Caco-2 (cell line): Measurements from ENCODE around the gene NRCAM. TPM values are rescaled to one million over a fixed set of nuclear protein-coding genes. Genes with fewer than 3 reads are reported as not detected.

Source experiments
- BruUV-seq: library from RNA; stranded (reverse); fragments of 400-500 nt; replicated peaks from 2 replicates; lab custom pipeline; 2021; lab: Mats Ljungman, UMichigan
- CTCF ChIA-PET: fragments of 300-600 bp; sonication (Branson Sonifier 250); formaldehyde crosslinking; loops from one replicate; lab custom pipeline; 2022; ENCODE audit warnings: antibody characterized with exemption; lab: Charles Lee
- POLR2A ChIA-PET: fragments of 300-600 bp; sonication (Branson Sonifier 250); formaldehyde crosslinking; loops from one replicate; lab custom pipeline; 2022; ENCODE audit warnings: antibody characterized with exemption; lab: Charles Lee
- DNase-seq, 2 experiments: peaks; one replicate each; pipeline versions ENCODE4 v3.0.0 to v3.0.0-alpha.2; 2020 to 2022
- H3K27me3 ChIP-seq: replicated peaks from 2 replicates; pipeline ENCODE4 v1.6.0; 2011; ENCODE audit warnings: low read length; ENCODE audit not compliant: control insufficient read depth, insufficient read depth
- H3K36me3 ChIP-seq: 2 replicates; pipeline ENCODE4 v1.5.1; 2011; ENCODE audit warnings: low read length; ENCODE audit not compliant: control insufficient read depth, insufficient read depth
- H3K4me1 ChIP-seq: fragments of 250-450 bp; sonication (Bioruptor Pico); 2 replicates; pipeline ENCODE4 v1.5.1; 2020; ENCODE audit warnings: mild to moderate bottlenecking
- H3K4me3 ChIP-seq: 2 replicates; pipeline ENCODE4 v1.5.1; 2011; ENCODE audit warnings: low read depth, mild to moderate bottlenecking, control low read depth, low read length
- H3K9me3 ChIP-seq: fragments of 250-450 bp; sonication (Bioruptor Pico); 2 replicates; pipeline ENCODE4 v1.5.1; 2020; ENCODE audit warnings: mild to moderate bottlenecking, moderate library complexity
- H3K27ac Mint-ChIP-seq: one replicate; pipeline ENCODE4 v1.8.0; 2022; ENCODE audit warnings: mixed read lengths; ENCODE audit not compliant: unreplicated experiment
- H3K27me3 Mint-ChIP-seq: one replicate; pipeline ENCODE4 v1.8.0; 2022; ENCODE audit warnings: mixed read lengths; ENCODE audit not compliant: insufficient read depth, unreplicated experiment
- H3K36me3 Mint-ChIP-seq: one replicate; pipeline ENCODE4 v1.8.0; 2022; ENCODE audit warnings: mild to moderate bottlenecking, mixed read lengths; ENCODE audit not compliant: insufficient read depth, unreplicated experiment
- H3K4me1 Mint-ChIP-seq: one replicate; pipeline ENCODE4 v1.8.0; 2022; ENCODE audit warnings: low read depth, mixed read lengths; ENCODE audit not compliant: unreplicated experiment
- H3K4me3 Mint-ChIP-seq: one replicate; pipeline ENCODE4 v1.8.0; 2022; ENCODE audit warnings: mild to moderate bottlenecking, moderate library complexity, mixed read lengths; ENCODE audit not compliant: unreplicated experiment
- H3K9me3 Mint-ChIP-seq: one replicate; pipeline ENCODE4 v1.8.0; 2022; ENCODE audit warnings: mixed read lengths; ENCODE audit not compliant: unreplicated experiment
- CTCF ChIP-seq, 2 experiments: fragments of 200-600 bp in 1 of 2; IDR thresholded peaks; 1 replicate in 1 of 2; 2 replicates in 1 of 2; pipeline versions ENCODE4 v1.5.1 to v1.8.0; 2011 to 2022; ENCODE audit warnings: antibody characterized with exemption in 1 of 2, control low read depth in 1 of 2, inconsistent platforms in 1 of 2, low read depth in 1 of 2, low read length in 1 of 2, mild to moderate bottlenecking in 1 of 2, moderate library complexity in 1 of 2; ENCODE audit not compliant: insufficient read depth in 1 of 2, severe bottlenecking in 1 of 2, unreplicated experiment in 1 of 2
- intact Hi-C: fragments of 100-400 bp; cut with micrococcal nuclease; formaldehyde crosslinking; loops from one replicate; pipeline ENCODE4 v1.10.0; 2022; ENCODE audit not compliant: unreplicated experiment
- total RNA-seq: library from RNA; stranded (reverse); gene quantifications from 2 replicates; pipeline ENCODE4 v1.2.3, GENCODE V29; 2022

The NRCAM gene
- total RNA-seq, 1 experiment from 2014 or later = 96.2 TPM

DNA sequence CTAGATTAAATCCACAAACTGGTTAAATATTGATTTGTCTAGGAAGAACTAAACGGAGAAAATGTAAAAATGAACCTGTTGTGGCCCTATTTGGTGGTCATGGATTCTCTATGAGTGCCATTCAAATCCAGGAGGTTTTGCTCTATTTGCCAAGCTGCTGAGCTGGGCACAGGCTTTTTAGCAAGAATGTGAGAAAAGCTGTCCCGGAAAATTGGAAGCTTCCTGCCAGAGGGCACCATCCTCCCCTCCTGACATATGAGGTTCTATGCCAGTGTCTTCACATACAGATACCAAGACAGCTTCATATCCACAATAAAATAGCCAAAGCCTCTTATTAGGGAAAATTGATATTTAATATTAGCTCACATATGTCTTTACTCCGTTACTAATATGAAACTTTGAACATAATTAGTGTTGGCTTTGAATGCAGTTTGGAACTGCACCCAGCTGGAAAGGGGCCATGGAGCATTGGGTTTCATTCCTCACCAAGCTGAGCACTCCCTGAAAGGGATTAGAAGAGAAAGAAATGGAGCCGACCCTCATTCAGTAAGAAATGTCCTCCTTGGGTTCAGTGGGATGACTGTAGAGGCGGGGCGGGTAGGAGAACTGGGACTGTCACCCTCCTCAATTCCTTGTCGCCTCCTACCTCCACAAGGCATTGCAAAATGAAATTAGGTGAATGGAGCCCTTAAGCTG is 47.8 kb downstream of the NRCAM start:
- no peaks in the 10 kb centered on the region for H3K27me3 Mint-ChIP-seq
- DNase-seq = no peak
- H3K4me3 Mint-ChIP-seq = no peak overlapping the region
- POLR2A ChIA-PET = interaction anchor here (0.7 kb wide), 1 partner anchor 117 kb away, joined by 3 read pairs; the partner anchor contains the start of gene PNPLA8
- H3K27me3 ChIP-seq = no peaks in the 10 kb centered on the region
- no peaks in the 10 kb centered on the region for H3K4me1 ChIP-seq
- no peak overlapping the region for H3K27ac Mint-ChIP-seq
- H3K4me1 Mint-ChIP-seq = peaks cover 7% of the 10 kb centered on the region
- H3K9me3 ChIP-seq = no peaks in the 10 kb centered on the region
- H3K9me3 Mint-ChIP-seq = no peaks in the 10 kb centered on the region
- H3K36me3 Mint-ChIP-seq = peaks cover 5% of the 10 kb centered on the region
- BruUV-seq = no TSS peak
- H3K4me3 ChIP-seq = no peak overlapping the region
- no peak for TF ChIP-seq CTCF (IDR thresholded peaks at IDR 0.05; ENCODE audit: insufficient read depth in 1 of 2, low read depth in 1 of 2, low read length in 1 of 2, severe bottlenecking in 1 of 2, unreplicated experiment in 1 of 2)
- intact Hi-C loops = no loop called here
- CTCF ChIA-PET = no interaction called here
- H3K36me3 ChIP-seq = no peaks in the 10 kb centered on the region

DNA sequence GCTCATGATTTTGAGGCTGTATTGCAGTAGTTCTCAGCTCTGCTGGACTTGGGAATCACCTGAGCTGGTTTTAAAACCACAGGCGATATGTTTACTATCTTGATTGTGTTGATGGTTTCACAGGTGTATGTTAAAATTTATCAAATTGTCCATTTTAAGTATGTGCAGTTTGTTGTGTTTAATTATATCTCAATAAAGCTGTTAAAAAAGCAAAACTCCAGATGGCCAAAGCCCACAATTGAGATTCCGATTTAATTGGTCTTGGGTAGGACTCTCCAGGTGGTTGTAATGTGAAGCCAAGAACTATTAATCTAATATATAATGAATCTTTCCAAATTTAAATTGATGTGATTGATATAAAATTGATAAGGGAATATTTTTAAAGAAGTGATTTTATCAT is 48.6 kb downstream of the NRCAM start:
- Mint-ChIP-seq H3K27ac (no peak overlapping the region), H3K4me1 (peaks cover 10% of the 10 kb centered on the region), H3K27me3 (no peaks in the 10 kb centered on the region), H3K36me3 (peaks cover 5% of the 10 kb centered on the region), H3K9me3 (no peaks in the 10 kb centered on the region), H3K4me3 (no peak overlapping the region)
- no peak overlapping the region for H3K4me3 ChIP-seq
- TF ChIP-seq CTCF (IDR thresholded peaks at IDR 0.05; ENCODE audit: insufficient read depth in 1 of 2, low read depth in 1 of 2, low read length in 1 of 2, severe bottlenecking in 1 of 2, unreplicated experiment in 1 of 2) = no peak
- no peaks in the 10 kb centered on the region for H3K4me1 ChIP-seq
- intact Hi-C loops = no loop called here
- no peak for DNase-seq
- BruUV-seq = no TSS peak
- H3K27me3 ChIP-seq = no peaks in the 10 kb centered on the region
- no peaks in the 10 kb centered on the region for H3K36me3 ChIP-seq
- H3K9me3 ChIP-seq = no peaks in the 10 kb centered on the region
- CTCF ChIA-PET = no interaction called here
- POLR2A ChIA-PET = no interaction called here

- no peaks in the 10 kb centered on the region for H3K36me3 ChIP-seq
- Mint-ChIP-seq H3K36me3 (peaks cover 5% of the 10 kb centered on the region), H3K27me3 (no peaks in the 10 kb centered on the region), H3K9me3 (no peaks in the 10 kb centered on the region), H3K27ac (no peak overlapping the region), H3K4me1 (peaks cover 13% of the 10 kb centered on the region), H3K4me3 (no peak overlapping the region)
- ChIA-PET POLR2A (no interaction called here), CTCF (no interaction called here)
- H3K4me1 ChIP-seq = no peaks in the 10 kb centered on the region
- no peak for TF ChIP-seq CTCF (IDR thresholded peaks at IDR 0.05; ENCODE audit: insufficient read depth in 1 of 2, low read depth in 1 of 2, low read length in 1 of 2, severe bottlenecking in 1 of 2, unreplicated experiment in 1 of 2)
- DNase-seq = no peak
- no peaks in the 10 kb centered on the region for H3K27me3 ChIP-seq
- H3K9me3 ChIP-seq = no peaks in the 10 kb centered on the region
- BruUV-seq = no TSS peak
- H3K4me3 ChIP-seq = no peak overlapping the region
- intact Hi-C loops = no loop called here
These were observed 49.9 kb downstream of the NRCAM start for GRCh38 chr7:108406222-108406890.
